Activated naive CD4-positive, alpha-beta T cell treated with anti-CD3 and anti-CD28 coated beads, Interleukin-2, amount 50 U/mL, for 16 hours (primary cell): ENCODE data around the gene SV2C.
"Not testable (repeated sequence)": the region's sequence is repeated elsewhere in the genome, so short reads cannot be mapped to it uniquely, and the experiment has no call there.

Experiments
- DNase-seq: peaks from one replicate; pipeline ENCODE4 v3.0.0-alpha.2; 2020

SV2C gene, protein sequence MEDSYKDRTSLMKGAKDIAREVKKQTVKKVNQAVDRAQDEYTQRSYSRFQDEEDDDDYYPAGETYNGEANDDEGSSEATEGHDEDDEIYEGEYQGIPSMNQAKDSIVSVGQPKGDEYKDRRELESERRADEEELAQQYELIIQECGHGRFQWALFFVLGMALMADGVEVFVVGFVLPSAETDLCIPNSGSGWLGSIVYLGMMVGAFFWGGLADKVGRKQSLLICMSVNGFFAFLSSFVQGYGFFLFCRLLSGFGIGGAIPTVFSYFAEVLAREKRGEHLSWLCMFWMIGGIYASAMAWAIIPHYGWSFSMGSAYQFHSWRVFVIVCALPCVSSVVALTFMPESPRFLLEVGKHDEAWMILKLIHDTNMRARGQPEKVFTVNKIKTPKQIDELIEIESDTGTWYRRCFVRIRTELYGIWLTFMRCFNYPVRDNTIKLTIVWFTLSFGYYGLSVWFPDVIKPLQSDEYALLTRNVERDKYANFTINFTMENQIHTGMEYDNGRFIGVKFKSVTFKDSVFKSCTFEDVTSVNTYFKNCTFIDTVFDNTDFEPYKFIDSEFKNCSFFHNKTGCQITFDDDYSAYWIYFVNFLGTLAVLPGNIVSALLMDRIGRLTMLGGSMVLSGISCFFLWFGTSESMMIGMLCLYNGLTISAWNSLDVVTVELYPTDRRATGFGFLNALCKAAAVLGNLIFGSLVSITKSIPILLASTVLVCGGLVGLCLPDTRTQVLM

DNA sequence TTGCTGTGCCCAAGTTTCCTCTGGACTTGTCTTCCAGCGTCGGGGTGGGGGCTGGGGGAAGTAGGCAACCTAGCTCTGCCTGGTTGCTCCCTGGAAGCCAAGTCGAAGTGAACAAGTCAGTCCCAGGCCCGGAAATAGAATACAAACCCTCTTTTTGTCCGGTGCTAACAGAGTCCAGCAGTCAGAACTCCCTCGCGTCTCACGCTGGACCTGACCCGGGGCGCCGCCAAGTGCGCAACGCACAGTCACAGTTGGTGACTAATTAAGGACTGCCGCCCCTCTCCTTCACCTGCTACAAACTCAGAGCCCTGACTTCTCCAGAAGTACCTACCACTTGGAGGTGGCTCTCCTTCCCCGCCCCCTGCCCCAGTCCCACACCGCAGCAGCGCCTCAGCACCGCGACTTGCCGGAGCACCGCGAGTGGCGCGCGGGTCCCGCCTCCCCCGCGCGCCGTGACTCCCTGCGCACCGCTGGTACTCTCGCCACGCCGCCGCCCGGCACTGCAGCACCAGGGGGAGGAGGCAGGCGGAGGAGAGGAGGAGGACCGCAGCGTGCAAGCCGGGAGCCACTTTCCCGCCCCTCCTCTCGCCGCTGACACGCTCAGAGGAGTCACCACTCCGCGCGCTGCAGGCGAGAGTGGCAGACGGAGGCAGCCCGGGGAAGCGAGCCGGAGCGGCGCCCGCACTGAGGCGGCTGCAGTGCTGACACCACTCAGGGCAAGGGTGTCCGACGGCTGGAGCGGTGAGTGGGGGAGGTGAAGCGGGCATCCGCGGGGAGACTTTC, at the start of gene SV2C:
TSS of gene SV2C (plus strand) at position 612 of the 783 bp plus-strand sequence. CDS start 48,368 bp downstream, outside the sequence.
- DNase-seq: peak; percentile 39

DNA sequence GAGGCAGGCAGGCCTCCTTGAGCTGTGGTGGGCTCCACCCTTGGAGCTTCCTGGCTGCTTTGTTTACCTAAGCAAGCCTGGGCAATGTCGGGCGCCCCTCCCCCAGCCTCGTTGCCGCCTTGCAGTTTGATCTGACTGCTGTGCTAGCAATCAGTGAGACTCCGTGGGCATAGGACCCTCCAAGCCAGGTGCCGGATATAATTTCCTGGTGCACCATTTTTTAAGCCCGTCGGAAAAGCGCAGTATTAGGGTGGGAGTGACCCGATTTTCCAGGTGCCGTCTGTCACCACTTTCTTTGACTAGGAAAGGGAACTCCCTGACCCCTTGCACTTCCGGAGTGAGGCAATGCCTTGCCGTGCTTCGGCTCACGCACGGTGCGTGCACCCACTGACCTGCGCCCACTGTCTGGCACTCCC, 45.4 kb upstream of the SV2C start:
- not testable (repeated sequence) for DNase-seq

DNA sequence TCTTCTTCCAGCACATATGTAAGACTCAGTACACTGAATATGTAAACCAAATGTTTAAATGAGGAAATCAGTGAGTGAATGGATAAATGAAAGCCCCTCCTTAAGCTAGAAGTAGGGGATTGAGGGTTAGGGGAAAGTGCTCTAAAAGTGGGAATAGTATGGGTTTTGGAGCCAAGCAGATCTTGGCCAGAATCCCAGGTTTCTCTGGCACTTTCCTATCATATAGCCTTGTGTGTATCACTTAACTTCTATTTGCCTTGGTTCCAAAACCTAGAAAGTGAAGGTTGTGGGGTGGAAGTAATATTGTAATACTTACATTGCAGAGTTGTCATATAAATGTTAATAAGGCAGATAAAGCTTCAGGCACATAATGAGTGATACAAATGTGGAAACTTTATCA, 45.0 kb upstream of the SV2C start:
- DNase-seq: no peak

DNA sequence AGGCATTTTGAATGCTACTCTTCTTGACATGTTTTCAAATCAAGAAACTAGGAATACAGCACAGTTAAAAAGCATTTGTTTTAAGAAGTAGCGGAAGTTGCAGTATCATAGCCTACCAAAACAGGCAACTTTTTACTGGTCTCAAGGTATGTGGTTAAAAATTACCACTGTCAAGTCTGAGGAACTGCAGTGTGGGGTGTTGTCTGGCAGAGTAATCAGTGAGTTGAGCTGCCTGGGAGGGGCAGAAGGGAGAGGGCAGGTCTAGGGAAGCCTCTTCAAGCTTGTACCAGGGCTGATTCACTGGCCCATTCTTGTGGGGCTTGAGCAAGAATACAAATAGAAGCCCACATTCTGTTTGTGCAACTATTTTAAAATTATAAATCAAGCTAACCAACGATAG, 42.4 kb upstream of the SV2C start:
- DNase-seq: no peak

DNA sequence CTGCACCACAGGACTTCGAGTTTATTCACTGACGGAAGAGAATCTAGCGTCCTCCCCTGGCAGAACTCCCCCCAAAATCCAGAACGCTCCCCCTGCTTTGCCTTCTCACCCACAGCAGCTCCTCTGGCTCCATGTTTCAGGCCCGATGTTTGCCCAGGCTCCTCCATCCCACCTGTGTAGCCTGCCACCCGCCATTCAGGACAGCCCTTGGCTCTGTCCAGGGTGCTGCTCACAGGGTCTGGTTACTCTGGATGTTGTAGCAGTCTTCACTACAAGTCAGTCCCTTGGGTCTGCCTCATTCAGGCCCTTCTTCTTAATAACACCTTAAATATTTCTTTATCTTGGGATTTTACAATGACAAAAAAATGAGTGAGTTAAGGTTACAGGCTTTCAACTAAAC, 41.3 kb upstream of the SV2C start:
- no peak for DNase-seq

DNA sequence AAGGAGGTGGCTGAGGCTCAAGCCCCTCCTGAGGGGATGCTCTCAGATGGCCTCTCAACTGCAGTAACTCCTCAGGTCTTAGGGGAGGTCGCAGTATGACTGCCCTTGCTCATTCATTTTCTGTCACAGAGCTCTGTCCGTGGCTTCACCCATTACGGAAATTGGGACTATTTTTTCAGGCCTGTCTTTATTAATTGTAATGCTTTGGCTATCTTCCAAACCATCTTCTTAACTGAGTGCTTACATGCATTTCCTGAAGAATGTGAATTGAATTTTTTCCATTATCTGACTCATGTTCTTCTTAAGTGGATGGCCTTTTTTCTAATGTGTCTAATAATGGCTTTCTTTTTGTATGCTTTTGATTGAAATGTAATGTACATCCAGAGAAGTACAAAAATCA, 36.4 kb upstream of the SV2C start:
- no peak for DNase-seq

DNA sequence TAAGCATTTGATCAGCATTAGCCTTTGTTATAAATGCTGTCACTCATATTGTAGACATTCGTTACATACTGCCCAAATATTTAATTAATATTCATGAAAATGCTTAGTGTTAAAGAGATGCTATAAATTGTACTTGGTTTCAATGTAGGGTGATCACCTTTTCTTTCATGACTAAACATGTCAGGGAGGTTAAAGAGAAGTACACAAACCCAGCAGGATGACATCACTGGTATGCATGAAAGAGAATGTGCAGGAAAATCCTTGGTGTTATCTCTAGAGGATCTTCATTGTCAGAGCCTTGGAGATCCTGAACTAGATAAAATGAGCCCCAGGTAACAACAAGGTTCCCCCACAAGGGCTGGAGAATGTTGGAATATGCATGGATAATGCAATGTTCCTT, 33.0 kb upstream of the SV2C start:
- no peak for DNase-seq

DNA sequence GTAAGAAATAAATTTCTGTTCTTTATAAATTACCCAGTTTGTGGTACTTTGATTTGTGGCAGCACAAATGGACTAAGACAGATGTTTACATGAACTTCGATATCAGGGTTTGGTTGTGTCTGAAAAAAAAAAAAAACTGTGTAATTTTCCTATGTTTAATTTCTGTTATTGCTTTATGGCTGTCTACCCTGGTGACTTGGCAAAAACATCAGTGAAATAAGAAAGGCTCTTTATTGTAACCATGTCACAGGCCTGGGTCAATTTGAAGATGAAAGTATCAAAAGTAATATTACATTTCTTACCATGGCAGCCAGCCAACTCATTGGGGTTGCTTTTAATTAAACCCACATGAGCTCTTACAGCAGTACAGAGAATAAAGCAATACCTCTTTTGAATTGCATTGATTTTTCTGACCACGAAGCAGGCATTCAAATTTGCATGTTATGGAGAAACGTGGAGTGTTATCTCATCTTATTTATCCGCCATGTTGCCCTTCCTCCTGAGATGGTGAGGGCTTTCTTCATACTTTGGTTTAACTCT, 20.6 kb upstream of the SV2C start:
- no peak for DNase-seq

DNA sequence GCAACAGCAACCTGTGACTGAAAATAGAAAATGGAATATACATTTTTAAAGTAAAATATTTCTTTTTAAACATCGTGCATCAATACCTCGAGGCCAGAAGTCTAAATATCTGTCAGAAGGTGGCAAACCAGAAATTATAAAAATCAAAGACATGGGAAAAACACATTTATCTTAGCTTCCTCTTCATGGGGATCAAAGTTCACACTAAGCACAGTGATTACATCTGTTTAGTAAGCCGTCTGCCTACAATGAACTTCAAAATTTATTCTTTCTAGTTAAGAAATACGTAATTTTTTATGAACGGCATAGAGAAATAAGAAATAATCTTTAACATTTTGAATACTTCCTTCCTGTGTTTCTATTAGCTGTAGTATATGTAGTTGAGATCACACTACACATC, 17.9 kb upstream of the SV2C start:
- no peak for DNase-seq

DNA sequence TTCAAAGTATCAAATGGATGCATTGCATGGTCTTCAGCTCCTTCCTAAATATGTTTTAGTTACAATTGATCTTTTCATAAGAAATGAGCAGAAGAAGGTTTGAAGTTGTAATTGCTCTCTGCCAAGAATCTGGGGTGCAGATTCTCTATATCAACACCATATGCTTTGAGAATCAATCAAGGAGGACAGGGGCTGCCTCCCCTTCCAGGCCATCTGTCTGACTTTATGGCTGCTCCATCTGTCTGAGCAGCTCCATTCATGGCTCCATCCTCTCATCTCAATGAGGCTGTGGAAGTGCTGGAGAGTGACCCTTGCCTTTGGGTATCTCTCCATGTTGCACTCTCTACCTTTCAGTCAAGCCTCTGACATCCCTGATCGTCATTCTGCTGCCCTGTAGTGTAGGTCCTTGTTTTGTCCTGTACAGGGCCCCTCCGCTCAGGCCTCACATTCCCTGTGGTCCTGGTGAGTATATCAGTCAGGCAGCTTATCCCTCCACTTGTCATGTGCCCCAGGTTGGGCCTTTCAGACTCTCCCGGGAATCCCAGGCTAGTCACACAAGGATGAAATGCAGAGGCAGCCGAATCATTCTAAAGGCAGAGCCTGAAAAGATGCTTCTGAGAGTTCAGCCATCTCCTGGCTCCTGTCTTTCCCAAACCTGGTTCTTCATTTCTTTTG, 14.0 kb upstream of the SV2C start:
- no peak for DNase-seq

DNA sequence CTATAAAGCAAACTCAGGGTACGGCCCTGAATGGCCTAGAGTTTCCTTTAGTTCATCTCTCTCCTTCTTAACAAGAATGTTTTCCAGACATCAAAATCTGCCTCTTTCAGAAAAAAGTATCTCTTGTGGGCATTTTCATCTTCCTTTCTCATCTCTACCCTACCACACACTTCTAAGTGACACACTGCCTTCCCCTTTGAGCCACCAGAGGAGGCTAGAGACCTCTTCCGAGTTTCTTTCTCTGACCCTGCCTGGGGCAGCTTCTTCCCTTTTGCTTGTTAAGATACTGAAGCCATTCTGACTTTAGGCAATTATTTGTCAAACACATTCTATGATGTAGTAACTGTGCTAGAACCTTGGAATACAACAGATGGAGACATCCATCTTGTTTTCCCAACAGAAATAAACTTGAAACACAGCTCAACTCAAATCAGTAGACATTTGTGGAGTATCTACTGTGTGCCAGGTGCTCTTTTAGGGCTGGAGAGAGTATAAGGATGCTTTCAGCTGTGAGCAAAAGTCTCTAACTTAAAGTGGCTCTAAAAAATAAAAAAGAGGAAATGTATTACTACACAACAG, 8.6 kb upstream of the SV2C start:
- DNase-seq: peak; percentile 12

DNA sequence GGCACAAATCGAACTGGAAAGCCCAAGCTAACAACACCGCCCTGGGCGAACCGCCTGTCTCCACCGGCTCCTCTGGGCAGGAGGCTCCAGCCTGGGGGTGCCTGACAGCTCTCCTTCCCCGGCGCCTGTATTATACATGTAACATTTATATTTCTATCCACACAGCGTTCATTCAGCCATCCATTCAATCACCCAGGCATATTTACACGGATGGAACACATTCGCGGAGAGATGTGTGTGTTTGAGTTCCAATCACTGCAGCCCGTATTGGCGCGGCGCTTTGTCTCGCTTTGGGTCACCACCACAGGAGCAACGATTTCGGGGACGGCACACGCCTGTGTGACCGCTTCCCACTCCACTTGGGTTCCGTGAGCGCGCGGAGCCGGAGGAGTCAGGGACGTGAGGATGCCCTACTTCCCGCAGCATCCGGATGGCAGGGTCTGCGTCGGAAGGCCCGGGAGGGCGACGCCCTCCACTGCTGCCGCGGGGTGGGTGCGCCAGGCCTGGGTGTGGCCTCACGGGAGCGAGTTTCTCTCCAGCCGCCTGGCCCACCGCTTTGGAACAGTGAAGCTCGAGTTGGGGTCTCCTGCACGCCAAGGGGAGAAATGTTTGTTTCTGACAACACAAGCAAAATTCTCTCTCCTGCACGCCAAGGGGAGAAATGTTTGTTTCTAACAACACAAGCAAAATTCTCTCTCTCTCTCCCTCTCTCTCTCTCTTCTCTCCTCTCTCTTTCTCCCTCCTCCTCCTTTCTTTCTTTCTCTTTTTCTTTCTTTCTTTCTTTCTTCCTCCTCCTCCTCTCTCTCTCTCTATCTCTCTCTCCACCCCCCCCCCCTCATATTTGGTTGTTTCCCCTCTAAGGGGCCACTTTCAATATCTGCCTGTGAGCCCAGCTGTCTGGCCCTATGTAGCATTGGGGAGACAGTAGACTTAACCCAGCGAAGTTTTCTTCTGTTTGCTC, 1.1 kb upstream of the SV2C start:
- DNase-seq: no peak

DNA sequence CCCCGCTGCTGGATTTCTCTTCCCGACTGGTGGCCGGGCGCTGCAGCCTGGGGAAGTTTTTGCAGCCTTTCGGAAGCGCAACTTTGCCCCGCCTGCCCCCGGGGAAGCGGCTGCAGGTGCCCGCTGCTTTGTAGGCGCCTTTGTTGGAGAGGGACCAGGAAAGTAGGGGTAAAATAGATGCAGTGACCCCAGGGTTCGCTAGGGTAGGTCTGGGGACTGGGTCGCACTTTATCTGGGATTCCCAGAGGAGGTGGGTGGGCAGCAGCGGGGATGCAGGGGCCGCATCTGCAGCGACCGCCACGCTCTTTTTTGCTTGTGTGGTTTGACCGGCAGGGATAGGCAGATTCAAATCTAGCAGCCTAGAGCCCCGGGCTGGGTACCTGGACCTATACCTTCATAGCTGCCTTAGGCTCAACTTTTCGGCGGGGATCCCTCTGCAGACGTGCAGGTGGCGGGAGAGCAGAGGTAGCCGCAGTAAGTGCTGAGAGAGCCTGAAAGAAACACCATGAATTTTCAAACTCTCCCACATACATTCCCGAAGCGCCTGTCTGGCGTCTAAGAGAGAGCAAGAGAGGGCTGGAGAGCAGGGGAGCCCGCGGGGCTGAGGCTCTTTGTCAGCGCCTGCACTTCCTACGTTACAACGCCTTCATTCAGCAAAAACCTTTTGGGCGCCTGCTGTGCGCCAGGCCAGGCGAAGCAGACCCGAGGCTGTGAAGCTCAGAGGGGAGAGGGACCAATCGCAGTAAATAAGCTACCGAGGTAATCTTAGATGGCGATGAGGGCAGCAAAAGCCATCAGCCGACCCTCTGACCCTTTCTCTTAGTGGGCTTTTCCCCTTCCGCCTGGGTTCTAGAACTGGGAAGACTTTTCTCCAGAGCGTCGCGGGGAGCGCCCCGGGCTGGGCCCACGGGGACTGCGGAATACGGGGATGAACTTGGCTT, 642 bp downstream of the SV2C start:
- peak; percentile 15 for DNase-seq

DNA sequence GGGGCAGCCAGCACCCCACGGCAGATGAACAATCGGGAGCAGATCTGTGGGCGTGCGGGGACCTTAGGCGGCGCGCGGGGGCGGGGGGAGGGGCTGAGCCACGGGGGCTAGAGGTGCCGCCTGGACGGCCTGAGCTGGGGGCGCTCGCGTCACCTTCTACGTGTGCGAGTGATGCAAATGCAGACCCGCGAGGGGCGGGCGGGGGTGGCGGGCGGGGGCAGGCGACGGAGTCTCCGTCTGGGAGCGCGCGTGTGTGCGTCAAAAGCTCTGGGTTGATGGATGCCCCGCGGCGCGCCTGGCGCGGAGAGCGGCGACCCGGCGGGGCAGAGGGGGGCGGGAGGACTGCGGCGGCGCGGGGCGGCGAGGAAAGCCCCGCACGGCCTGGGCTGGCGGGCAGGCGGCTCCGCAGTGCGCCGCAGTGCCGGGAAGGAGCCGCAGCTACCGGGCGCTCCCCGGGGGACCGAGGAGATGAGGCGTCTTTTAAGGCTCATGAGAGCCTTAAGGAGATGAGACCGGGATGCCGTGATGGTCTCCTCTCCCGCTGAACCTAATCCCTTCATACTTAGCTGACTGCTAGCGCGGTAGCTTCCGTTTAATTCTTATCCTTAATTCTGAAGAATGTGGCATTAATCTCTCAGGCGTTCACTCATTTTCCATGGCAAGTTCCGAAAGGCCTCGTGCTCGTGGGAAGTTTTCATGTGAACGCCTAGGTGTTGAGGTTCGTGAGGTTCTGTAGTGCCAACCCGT, 1.5 kb downstream of the SV2C start:
- DNase-seq: peak; percentile 12

DNA sequence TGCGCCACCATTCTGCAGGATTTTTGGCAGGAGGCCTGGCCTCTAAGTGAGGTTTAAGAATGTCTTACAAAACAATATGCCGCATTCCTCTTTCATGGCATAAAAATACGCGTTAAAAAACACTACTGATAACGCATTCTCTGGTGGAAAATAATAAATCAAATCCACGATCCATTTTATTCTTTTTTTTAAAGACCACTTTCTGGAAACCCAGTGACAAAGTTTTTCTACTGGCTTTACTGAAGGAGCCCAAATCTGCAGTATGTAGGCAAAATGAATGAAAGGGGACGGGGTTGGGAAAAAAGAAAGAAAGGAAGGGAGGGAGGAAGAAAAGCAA, 2.0 kb downstream of the SV2C start:
- DNase-seq: no peak

DNA sequence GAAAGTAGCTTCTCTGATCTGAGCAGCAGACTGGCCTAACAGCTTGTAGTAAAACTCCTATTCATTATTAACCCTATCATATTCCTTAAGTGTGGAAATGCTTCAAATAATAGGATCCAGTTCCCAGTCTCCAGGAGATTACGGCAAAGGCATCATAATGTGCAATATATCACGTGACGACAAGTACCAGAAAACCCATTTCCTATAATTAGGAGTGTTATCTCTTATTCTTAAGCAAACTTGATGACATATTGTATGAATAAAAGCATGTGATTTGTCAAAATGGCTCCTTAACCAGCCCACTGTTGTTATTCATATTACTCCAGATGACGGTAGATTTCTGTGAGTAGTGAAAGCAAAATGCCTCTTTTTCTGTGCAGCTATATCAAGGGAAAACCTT, 2.9 kb downstream of the SV2C start:
- DNase-seq: no peak

DNA sequence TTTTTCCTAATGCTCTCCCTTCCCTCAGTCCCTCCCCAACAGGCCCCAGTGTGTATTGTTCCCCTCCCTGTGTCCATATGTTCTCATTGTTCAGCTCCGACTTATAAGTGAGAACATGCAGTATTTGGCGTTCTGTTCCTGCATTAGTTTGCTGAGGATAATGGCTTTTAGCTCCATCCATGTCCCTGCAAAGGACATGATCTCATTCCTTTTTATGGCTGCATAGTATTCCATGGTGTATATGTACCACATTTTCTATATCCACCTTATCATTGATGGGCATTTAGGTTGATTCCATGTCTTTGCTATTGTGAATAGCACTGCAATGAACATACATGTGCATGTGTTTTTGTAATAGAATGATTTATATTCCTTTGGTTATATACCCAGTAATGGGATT, 6.0 kb downstream of the SV2C start:
- not testable (repeated sequence) for DNase-seq

DNA sequence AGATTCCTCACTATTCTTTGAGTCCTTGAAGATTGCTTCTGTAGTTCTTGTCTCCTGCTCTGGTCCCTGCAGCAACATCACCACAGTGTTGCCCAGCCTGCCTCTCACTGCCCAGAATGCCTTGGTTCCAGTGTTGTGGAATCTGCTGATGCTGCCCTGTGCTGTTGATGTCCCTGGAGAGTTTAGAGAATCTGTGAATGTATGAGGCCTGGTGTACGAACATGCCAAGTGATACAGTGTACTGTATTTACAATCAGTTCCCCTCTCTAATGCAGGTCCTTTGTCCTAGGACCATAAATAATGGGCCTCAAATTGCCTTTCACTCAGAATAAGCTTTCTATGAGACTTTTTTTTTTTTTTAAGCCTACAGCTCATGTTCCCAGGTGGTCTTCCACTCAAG, 8.2 kb downstream of the SV2C start:
- no peak for DNase-seq

DNA sequence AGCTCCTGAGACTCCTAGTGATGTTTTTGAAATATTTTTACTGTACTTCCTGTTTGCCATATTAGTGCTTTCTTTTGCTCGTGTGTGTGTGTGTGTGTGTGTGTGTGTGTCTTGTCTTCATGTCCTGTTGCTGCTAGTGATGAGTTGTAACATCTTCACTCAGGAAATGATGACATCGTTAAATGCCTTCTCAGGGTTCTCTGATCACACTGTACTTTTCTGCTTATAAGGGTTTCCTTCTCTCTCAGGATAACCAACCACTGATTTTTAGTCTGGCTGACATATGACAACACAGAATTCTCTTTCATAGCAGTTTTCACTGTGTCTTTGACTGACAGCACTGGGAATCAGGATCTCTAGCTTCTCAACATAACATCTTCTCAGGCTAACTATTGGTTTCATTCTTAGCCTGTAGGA, 16.1 kb downstream of the SV2C start:
- DNase-seq: peak; percentile 15
